H1 (cell line): Measurements from ENCODE around the gene COL9A2. TPM values are rescaled to one million over a fixed set of nuclear protein-coding genes. Genes with fewer than 3 reads are reported as not detected.
A peak's percentile ranks its signal among the peaks of the same experiment; 100 is the strongest.

Experiments
- CTCF ChIA-PET: fragments of 300-600 bp; sonication (Branson Sonifier 250); formaldehyde crosslinking; loops from one replicate; lab custom pipeline; 2021; ENCODE audit not compliant: partially characterized antibody; lab: Charles Lee
- POLR2A ChIA-PET: fragments of 300-600 bp; sonication (Branson Sonifier 250); formaldehyde crosslinking; loops from one replicate; lab custom pipeline; 2021; ENCODE audit warnings: inconsistent platforms; ENCODE audit not compliant: partially characterized antibody; lab: Charles Lee
- DNase-seq, 2 experiments: peaks; one replicate each; pipeline versions ENCODE4 v3.0.0 to v3.0.0-alpha.2; 2010 to 2022; ENCODE audit warnings: low spot score in 2 of 2, low read depth in 1 of 2, mixed read lengths in 1 of 2
- FAIRE-seq: peaks from 2 replicates; lab custom pipeline; 2011; peaks lifted over from hg19 to GRCh38; lab: Jason Lieb, UNC
- H2AFZ ChIP-seq: 2 replicates; pipeline ENCODE4 v1.8.1; 2012; ENCODE audit warnings: low read length, inconsistent platforms
- H2AK5ac ChIP-seq: 2 replicates; pipeline ENCODE4 v1.6.1; 2013; ENCODE audit warnings: low read depth, low read length
- H2BK120ac ChIP-seq: replicated peaks from 2 replicates; pipeline ENCODE3; 2013; ENCODE audit warnings: low read depth, low read length, inconsistent platforms
- H2BK12ac ChIP-seq: 2 replicates; pipeline ENCODE4 v1.6.1; 2013; ENCODE audit warnings: low read depth, low read length
- H2BK15ac ChIP-seq: 2 replicates; pipeline ENCODE4 v1.6.1; 2013; ENCODE audit warnings: low read length
- H2BK20ac ChIP-seq: 2 replicates; pipeline ENCODE4 v1.6.1; 2013; ENCODE audit warnings: low read length
- H2BK5ac ChIP-seq: 2 replicates; pipeline ENCODE4 v1.6.1; 2013; ENCODE audit warnings: low read depth, low read length
- H3K14ac ChIP-seq: 2 replicates; pipeline ENCODE4 v1.6.1; 2013; ENCODE audit warnings: inconsistent platforms; ENCODE audit not compliant: insufficient read length
- H3K18ac ChIP-seq: 2 replicates; pipeline ENCODE4 v1.6.1; 2013; ENCODE audit warnings: low read length; ENCODE audit errors: extremely low read depth
- H3K23ac ChIP-seq: 2 replicates; pipeline ENCODE4 v1.6.1; 2013; ENCODE audit warnings: inconsistent platforms; ENCODE audit not compliant: insufficient read length
- H3K23me2 ChIP-seq: 2 replicates; pipeline ENCODE4 v1.6.1; 2013; ENCODE audit warnings: low read depth, low read length
- H3K27ac ChIP-seq: 2 replicates; pipeline ENCODE4 v1.6.1; 2011; ENCODE audit warnings: low read depth, low read length, inconsistent platforms
- H3K27me3 ChIP-seq, 4 experiments: replicated peaks in 1 of 4; 1 replicate in 1 of 4; 2 replicates in 3 of 4; pipeline versions ENCODE4 v1.6.1 to v1.8.1; 2011 to 2013; ENCODE audit warnings: low read length in 3 of 4, mild to moderate bottlenecking in 3 of 4, inconsistent platforms in 2 of 4, mixed read lengths in 2 of 4, moderate library complexity in 1 of 4; ENCODE audit not compliant: control insufficient read depth in 3 of 4, insufficient read depth in 3 of 4; ENCODE audit errors: extremely low read depth in 1 of 4
- H3K36me3 ChIP-seq, 4 experiments: 2 replicates each; pipeline versions ENCODE4 v1.6.1 to v1.8.1; 2011 to 2013; ENCODE audit warnings: mild to moderate bottlenecking in 4 of 4, low read length in 3 of 4, moderate library complexity in 2 of 4, control low read depth in 1 of 4, inconsistent platforms in 1 of 4; ENCODE audit not compliant: insufficient read depth in 4 of 4, control insufficient read depth in 2 of 4
- H3K4ac ChIP-seq: replicated peaks from 2 replicates; pipeline ENCODE3; 2013; ENCODE audit warnings: low read length, low read depth, mixed read lengths, inconsistent platforms; ENCODE audit not compliant: insufficient read length
- H3K4me1 ChIP-seq, 4 experiments: replicated peaks in 1 of 4; 1 replicate in 1 of 4; 2 replicates in 3 of 4; pipeline versions ENCODE4 v1.6.1 to v1.8.1; 2011 to 2013; ENCODE audit warnings: low read length in 3 of 4, inconsistent platforms in 2 of 4, mixed read lengths in 1 of 4; ENCODE audit not compliant: insufficient read depth in 4 of 4, control insufficient read depth in 3 of 4
- H3K4me2 ChIP-seq, 2 experiments: 2 replicates each; pipeline versions ENCODE4 v1.6.1 to v1.8.1; 2011 to 2013; ENCODE audit warnings: low read depth in 2 of 2, low read length in 2 of 2, control low read depth in 1 of 2, inconsistent platforms in 1 of 2, mild to moderate bottlenecking in 1 of 2; ENCODE audit not compliant: insufficient read depth in 1 of 2
- H3K4me3 ChIP-seq, 4 experiments: fragments of 200-600, 300-600 bp in 1 of 4; sonication (generic), shearing (Covaris generic), sonication (Bioruptor Twin) in 1 of 4; 2 replicates each; pipeline versions ENCODE4 v1.5.1 to v1.8.1; 2011 to 2016; ENCODE audit warnings: low read length in 4 of 4, low read depth in 3 of 4, control low read depth in 2 of 4, inconsistent platforms in 2 of 4, mild to moderate bottlenecking in 2 of 4, mixed read lengths in 1 of 4, moderate library complexity in 1 of 4; ENCODE audit not compliant: insufficient read depth in 2 of 4; ENCODE audit errors: extremely low read depth in 1 of 4
- H3K56ac ChIP-seq: replicated peaks from 2 replicates; pipeline ENCODE3; 2013; ENCODE audit warnings: low read depth, mild to moderate bottlenecking, mixed read lengths, low read length, inconsistent platforms; ENCODE audit not compliant: insufficient read length
- H3K79me1 ChIP-seq: 2 replicates; pipeline ENCODE4 v1.6.1; 2013; ENCODE audit warnings: low read depth, low read length, control low read depth
- H3K79me2 ChIP-seq, 2 experiments: 2 replicates each; pipeline versions ENCODE4 v1.6.1 to v1.8.1; 2012 to 2013; ENCODE audit warnings: low read length in 2 of 2, mild to moderate bottlenecking in 2 of 2, inconsistent platforms in 1 of 2; ENCODE audit not compliant: insufficient read depth in 2 of 2, control insufficient read depth in 1 of 2
- H3K9ac ChIP-seq, 4 experiments: replicated peaks in 1 of 4; 1 replicate in 1 of 4; 2 replicates in 3 of 4; pipeline versions ENCODE4 v1.6.1 to v1.8.1; 2011 to 2013; ENCODE audit warnings: low read depth in 3 of 4, low read length in 3 of 4, control low read depth in 2 of 4, mild to moderate bottlenecking in 2 of 4, moderate library complexity in 2 of 4, inconsistent platforms in 1 of 4; ENCODE audit errors: extremely low read depth in 1 of 4
- H3K9me3 ChIP-seq, 2 experiments: 2 replicates each; pipeline versions ENCODE4 v1.6.1 to v1.8.1; 2012 to 2013; ENCODE audit warnings: mild to moderate bottlenecking in 2 of 2, moderate library complexity in 2 of 2, control low read depth in 1 of 2, inconsistent platforms in 1 of 2, low read depth in 1 of 2, low read length in 1 of 2, mixed read lengths in 1 of 2; ENCODE audit not compliant: insufficient read depth in 2 of 2
- H4K20me1 ChIP-seq, 2 experiments: replicated peaks in 1 of 2; 2 replicates each; pipeline versions ENCODE3 to v1.8.1; 2011 to 2013; ENCODE audit warnings: inconsistent platforms in 2 of 2, low read length in 2 of 2, mild to moderate bottlenecking in 1 of 2; ENCODE audit not compliant: insufficient read depth in 2 of 2, control insufficient read depth in 1 of 2
- H4K5ac ChIP-seq: 2 replicates; pipeline ENCODE4 v1.6.1; 2013; ENCODE audit warnings: low read length, low read depth, mixed read lengths, inconsistent platforms; ENCODE audit not compliant: insufficient read length
- H4K8ac ChIP-seq: 2 replicates; pipeline ENCODE4 v1.8.0; 2013; ENCODE audit warnings: mild to moderate bottlenecking, moderate library complexity, low read length, inconsistent platforms; ENCODE audit not compliant: insufficient read depth; ENCODE audit errors: extremely low read depth
- H4K91ac ChIP-seq: replicated peaks from 2 replicates; pipeline ENCODE3; 2013; ENCODE audit warnings: low read length, mixed read lengths, inconsistent platforms; ENCODE audit not compliant: insufficient read length
- CTBP2 ChIP-seq: IDR thresholded peaks from 2 replicates; pipeline ENCODE4 v1.7.0; 2011; ENCODE audit warnings: borderline replicate concordance, mild to moderate bottlenecking, moderate library complexity, mixed read lengths, low read length; ENCODE audit not compliant: insufficient read depth, insufficient read length
- EZH2 ChIP-seq: fragments of 200-600 bp; sonication (generic); IDR thresholded peaks from 2 replicates; pipeline ENCODE4 v1.7.1; 2012; ENCODE audit warnings: low read depth, mild to moderate bottlenecking, moderate library complexity, low read length, inconsistent platforms; ENCODE audit not compliant: severe bottlenecking
- POLR2A ChIP-seq, 2 experiments: IDR thresholded peaks; 1 replicate in 1 of 2; 2 replicates in 1 of 2; pipeline ENCODE4 v1.6.1; 2011; ENCODE audit warnings: low read depth in 2 of 2, low read length in 2 of 2, mild to moderate bottlenecking in 2 of 2; ENCODE audit errors: control extremely low read depth in 1 of 2
- SP1 ChIP-seq: IDR thresholded peaks from 2 replicates; pipeline ENCODE4 v1.6.1; 2011; ENCODE audit warnings: low read depth, low read length
- SUZ12 ChIP-seq: fragments of 200-600 bp; sonication (generic); IDR thresholded peaks from 2 replicates; pipeline ENCODE4 v1.6.1; 2012; ENCODE audit warnings: mild to moderate bottlenecking, inconsistent platforms, low read length, moderate library complexity, mixed read lengths
- ZNF274 ChIP-seq: IDR thresholded peaks from 2 replicates; pipeline ENCODE4 v1.7.0; 2012; ENCODE audit warnings: low read length, borderline replicate concordance; ENCODE audit errors: extremely low read depth
- WGBS, 2 experiments: shearing (Covaris generic) in 1 of 2; methylation state at CpG; one replicate each; pipeline versions ENCODE4 v1.1.6 to v1.1.7; 2013 to 2015; ENCODE audit warnings: low lambda C conversion rate in 2 of 2, mixed read lengths in 2 of 2, inconsistent platforms in 1 of 2, low coverage in 1 of 2, missing lambda C conversion rate in 1 of 2; ENCODE audit not compliant: insufficient replicate concordance in 2 of 2, insufficient coverage in 1 of 2, insufficient read length in 1 of 2; ENCODE audit errors: extremely low coverage in 1 of 2, missing lambda C conversion rate in 1 of 2; 5-methylcytosine and 5-hydroxymethylcytosine counted together
- polyA plus RNA-seq, 7 experiments: library from polyadenylated mRNA; depleted of rRNA in 3 of 7; stranded (reverse) in 5 of 7; unstranded in 2 of 7; fragments of >200 nt in 5 of 7; fragments of 200-250 nt in 2 of 7; gene quantifications; 1 replicate in 5 of 7; 2 replicates in 1 of 7; 4 replicates in 1 of 7; pipeline versions ENCODE4 v1.2.1 to v1.2.3, GENCODE V29; 2011 to 2013; ENCODE audit warnings: missing spikeins in 2 of 7, mixed read lengths in 2 of 7
- total RNA-seq: library from RNA; stranded (reverse); fragmentation: NEBNext Ultra II Directional; extraction: Animal tissue kit (Norgen Biotek cat#: 25700); gene quantifications from 2 replicates; pipeline ENCODE4 v1.2.1, GENCODE V29; 2021

Gene COL9A2
- total and polyA plus RNA-seq, 2 of the 8 experiments (the other 6 are each of a cell fraction or from before 2014, with no cell fraction given) = 3.2 to 3.3 TPM

DNA sequence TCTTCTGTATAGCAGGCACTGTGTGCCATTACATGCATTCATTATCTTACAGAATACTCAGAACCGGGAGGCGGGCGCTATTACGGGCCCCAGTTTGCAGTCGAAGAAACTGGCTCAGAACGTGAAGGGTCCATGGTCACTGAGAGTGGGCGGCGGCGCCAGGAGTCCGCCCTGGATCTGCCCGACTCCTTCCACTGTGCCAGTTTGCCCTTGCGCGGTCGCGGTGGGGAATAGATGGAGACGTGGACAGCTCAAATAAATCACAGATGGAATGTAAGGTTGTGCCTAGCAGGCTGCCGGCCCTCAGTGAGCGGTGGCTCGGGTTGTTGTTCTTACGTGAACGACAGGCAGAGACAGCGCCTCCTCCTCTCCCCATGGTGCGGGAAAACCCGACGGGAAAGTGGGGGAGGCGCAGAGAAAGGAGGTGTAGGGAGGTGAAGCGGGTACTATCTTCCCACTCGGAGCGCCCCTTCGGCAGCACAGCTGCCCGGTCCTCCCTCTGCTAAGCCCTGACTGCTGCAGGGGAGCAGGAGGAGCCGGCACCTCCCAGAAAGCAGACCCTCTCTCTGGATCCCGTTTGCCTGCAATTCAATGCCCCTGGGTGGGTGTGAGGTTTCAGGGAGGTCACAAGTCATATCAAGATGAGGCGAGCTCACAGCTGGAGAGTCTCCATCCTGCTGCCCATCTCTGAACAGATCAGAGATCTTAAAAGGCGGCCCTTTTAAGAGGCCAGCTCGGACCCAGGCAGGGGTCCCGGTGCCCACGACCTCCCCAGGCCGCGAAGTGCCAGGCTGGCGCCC lies 1.1 kb downstream of the COL9A2 start:
- H3K4me1 ChIP-seq = peaks cover 8 to 18% (median 11%) of the 10 kb centered on the region in 4 experiments
- no peaks in the 10 kb centered on the region for H4K20me1 ChIP-seq
- no peak overlapping the region for H2BK20ac ChIP-seq
- H3K56ac ChIP-seq = no peak overlapping the region
- no peak overlapping the region for H3K4ac ChIP-seq
- H3K36me3 ChIP-seq = peaks cover 0 to 5% (median 0%) of the 10 kb centered on the region in 4 experiments; a peak in 1 of 8 replicates
- H2BK15ac ChIP-seq = 0 out of 2 replicates have a peak overlapping the region, but pooled peaks have one; percentile 61
- H2AFZ ChIP-seq = peak overlapping the region; percentile 67
- peaks cover 20 to 53% (median 45%) of the 10 kb centered on the region in 4 experiments for H3K27me3 ChIP-seq
- POLR2A ChIA-PET = interaction anchor here (0.5 to 2.8 kb wide), 2 partner anchors 20 to 83 kb away, joined by 4 to 8 read pairs; no protein-coding TSS in a partner anchor
- WGBS, 2 experiments = 9% methylated on average over 36 of the region's 41 CpGs; no CpG with 5 or more reads in 1 of the 2 experiments
- no peak overlapping the region for H2BK5ac ChIP-seq
- FAIRE-seq (no peak), DNase-seq (peak in 1 of 2 experiments; percentile 73)
- H3K4me2 ChIP-seq = peak overlapping the region; percentile 73 to 95
- peak overlapping the region; percentile 42 to 63 (median 54) for H3K4me3 ChIP-seq
- no peak overlapping the region for H4K91ac ChIP-seq
- H3K9me3 ChIP-seq = no peaks in the 10 kb centered on the region
- H3K79me1 ChIP-seq = no peaks in the 10 kb centered on the region
- TF ChIP-seq SP1 (no peak), ZNF274 (no peak), EZH2 (peak; percentile 87), CTBP2 (no peak), POLR2A (IDR thresholded peaks at IDR 0.05; ENCODE audit: control extremely low read depth in 1 of 2, low read depth in 2 of 2, low read length in 2 of 2) (no peak), SUZ12 (peak; percentile 87; the same call in 1 of the 2 replicates)
- no peak overlapping the region for H2BK12ac ChIP-seq
- H3K79me2 ChIP-seq = no peaks in the 10 kb centered on the region
- H3K18ac ChIP-seq = peak overlapping the region; percentile 32; the same call in 1 of the 2 replicates
- H4K8ac ChIP-seq = peak overlapping the region; percentile 62
- no peak overlapping the region for H4K5ac ChIP-seq
- no peak overlapping the region for H3K9ac ChIP-seq
- no peak overlapping the region for H3K27ac ChIP-seq
- H3K23ac ChIP-seq = no peak overlapping the region
- H3K14ac ChIP-seq = no peak overlapping the region
- CTCF ChIA-PET = interaction anchor here (0.6 to 10.4 kb wide), 28 partner anchors 9 to 1817 kb away, joined by 3 to 144 read pairs (median 5); partner anchors contain the start of genes SMAP2 and TMCO2
- no peak overlapping the region for H2BK120ac ChIP-seq
- peaks cover 20% of the 10 kb centered on the region; the same call in 1 of the 2 replicates for H3K23me2 ChIP-seq
- H2AK5ac ChIP-seq = no peak overlapping the region
